ENCODE results near the gene COL4A2.

COL4A2 gene

GRCh38 chr13:110421696-110422385 is 114.8 kb downstream of the COL4A2 start:
- H3K4me1 ChIP-seq (ENCODE audit: insufficient read depth, low read length), result peaks cover 60% of the 10 kb centered on the region
- no peak overlapping the region for H3K9ac ChIP-seq (ENCODE audit: low read length)
- H3K9me3 ChIP-seq (ENCODE audit: low read length), result no peaks in the 10 kb centered on the region
- no peak overlapping the region for H3K4me3 ChIP-seq (ENCODE audit: low read depth in 1 of 2, low read length in 2 of 2)
- peak overlapping the region; percentile 56 for H3K27ac ChIP-seq (ENCODE audit: low read depth, low read length)
- H3K36me3 ChIP-seq (ENCODE audit: insufficient read depth, low read length), result peaks cover 7% of the 10 kb centered on the region
- H3K27me3 ChIP-seq (ENCODE audit: control insufficient read depth in 1 of 2, insufficient read depth in 2 of 2, low read length in 2 of 2), result no peaks in the 10 kb centered on the region

DNA sequence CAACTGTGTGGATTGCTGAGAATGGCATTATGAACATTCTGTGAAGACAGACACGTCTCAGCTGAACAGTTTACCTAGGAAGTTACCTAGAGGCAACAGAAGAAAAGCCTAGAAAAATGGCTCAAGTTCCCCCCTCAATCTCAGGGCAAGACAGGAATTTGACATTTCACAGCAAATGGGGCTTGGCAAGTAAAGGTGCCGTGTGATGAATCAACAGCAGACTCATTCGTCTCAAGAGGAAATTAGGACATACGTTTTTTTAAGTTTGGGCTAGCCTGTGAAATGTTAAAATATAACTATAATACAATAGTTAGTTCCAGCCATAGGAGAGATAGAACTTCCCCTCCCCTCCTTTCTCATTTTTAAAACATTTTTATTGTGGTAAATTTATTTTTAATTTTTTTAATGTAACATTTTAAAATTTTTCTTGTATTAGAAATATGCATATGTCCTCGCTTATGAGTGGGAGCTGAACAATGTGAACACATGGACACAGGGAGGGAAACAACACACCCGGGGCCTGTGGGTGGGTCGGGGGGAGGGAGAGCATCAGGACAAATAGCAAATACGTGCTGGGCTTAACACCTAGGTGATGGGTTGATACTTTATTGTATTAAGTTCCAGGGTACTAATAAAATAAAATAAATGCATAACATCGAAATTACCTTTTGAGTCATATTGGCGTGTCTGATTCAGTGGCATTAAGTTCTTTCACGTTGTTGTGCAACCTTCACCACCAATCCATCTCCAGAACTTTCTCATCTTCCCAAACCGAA is 116.0 kb downstream of the COL4A2 start:
- H3K4me3 ChIP-seq (ENCODE audit: low read depth in 1 of 2, low read length in 2 of 2), result no peak overlapping the region
- H3K27ac ChIP-seq (ENCODE audit: low read depth, low read length), result no peak overlapping the region
- H3K27me3 ChIP-seq (ENCODE audit: control insufficient read depth in 1 of 2, insufficient read depth in 2 of 2, low read length in 2 of 2), result no peaks in the 10 kb centered on the region
- no peak overlapping the region for H3K9ac ChIP-seq (ENCODE audit: low read length)
- no peaks in the 10 kb centered on the region for H3K9me3 ChIP-seq (ENCODE audit: low read length)
- H3K36me3 ChIP-seq (ENCODE audit: insufficient read depth, low read length), result peaks cover 13% of the 10 kb centered on the region
- peaks cover 58% of the 10 kb centered on the region for H3K4me1 ChIP-seq (ENCODE audit: insufficient read depth, low read length)

DNA sequence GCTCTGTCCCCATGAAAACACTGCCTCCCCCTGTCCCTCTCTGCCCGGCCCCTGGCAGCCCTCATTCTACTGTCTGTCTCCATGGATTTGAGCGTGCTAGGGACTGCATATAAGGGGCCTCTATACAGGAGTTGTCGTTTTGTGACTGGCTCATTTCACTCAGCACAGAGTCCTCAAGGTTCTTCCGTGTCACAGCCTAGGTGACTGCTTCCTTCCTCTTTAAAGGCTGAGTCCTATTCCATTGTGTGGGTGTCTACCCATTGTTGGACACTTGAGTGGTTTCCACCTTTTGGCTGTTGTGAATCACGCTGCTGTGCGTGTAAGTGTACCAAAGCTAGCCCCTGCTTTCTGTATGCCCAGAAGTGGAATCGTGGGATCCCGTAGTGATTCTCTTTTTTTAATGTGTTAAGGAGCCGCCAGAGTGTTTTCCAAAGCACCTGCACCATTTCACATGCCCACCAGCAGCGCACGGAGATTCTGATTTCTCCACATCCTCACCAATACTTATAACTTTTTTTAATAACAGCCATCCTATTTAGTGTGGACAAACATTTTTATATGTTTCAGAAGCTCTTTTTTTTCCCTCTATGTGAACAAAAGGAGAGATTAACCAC is 116.7 kb downstream of the COL4A2 start:
- H3K4me1 ChIP-seq (ENCODE audit: insufficient read depth, low read length), result peaks cover 51% of the 10 kb centered on the region
- H3K36me3 ChIP-seq (ENCODE audit: insufficient read depth, low read length), result peaks cover 20% of the 10 kb centered on the region
- H3K27me3 ChIP-seq (ENCODE audit: control insufficient read depth in 1 of 2, insufficient read depth in 2 of 2, low read length in 2 of 2), result no peaks in the 10 kb centered on the region

DNA sequence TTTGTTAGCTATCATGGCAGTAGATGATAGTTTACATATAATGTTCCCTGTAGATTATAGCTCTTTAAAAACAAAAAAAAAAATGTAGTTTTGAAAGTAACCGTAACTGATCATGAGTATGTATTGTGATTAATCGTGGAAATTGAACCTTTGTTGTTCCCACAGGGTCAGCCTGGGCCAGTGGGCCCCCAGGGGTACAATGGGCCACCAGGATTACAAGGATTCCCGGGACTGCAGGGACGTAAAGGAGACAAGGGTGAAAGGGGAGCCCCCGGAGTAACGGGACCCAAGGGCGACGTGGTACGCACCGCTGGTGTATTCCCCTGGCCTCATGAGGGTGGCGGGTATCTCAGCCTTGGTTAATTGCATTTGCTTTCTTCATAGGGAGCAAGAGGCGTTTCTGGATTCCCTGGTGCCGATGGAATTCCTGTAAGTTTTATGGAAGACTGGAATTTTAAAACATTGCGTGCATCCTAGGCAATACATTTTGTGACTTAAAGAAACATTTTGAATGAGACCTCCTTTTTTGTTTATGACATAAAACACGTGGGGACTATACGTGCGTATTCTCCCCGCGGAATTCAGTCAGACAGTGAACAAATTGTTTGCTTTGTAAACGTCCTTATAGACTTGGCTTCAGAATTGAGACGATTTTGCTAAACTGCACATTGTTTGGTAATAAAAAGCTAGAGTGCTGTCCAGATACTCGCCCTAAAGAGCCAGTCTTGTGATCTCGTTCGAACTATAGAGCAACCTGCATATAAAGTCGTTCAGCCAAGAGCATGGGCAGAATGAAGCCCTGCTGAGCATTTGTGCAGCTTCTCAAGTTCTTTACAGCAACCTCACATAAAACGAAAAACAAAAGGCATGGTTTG is 117.7 kb downstream of the COL4A2 start:
- Histone ChIP-seq H3K27me3 (ENCODE audit: control insufficient read depth in 1 of 2, insufficient read depth in 2 of 2, low read length in 2 of 2) (no peaks in the 10 kb centered on the region), H3K4me3 (ENCODE audit: low read depth in 1 of 2, low read length in 2 of 2) (no peak overlapping the region), H3K36me3 (ENCODE audit: insufficient read depth, low read length) (peaks cover 30% of the 10 kb centered on the region), H3K4me1 (ENCODE audit: insufficient read depth, low read length) (peaks cover 49% of the 10 kb centered on the region), H3K9ac (ENCODE audit: low read length) (no peak overlapping the region), H3K9me3 (ENCODE audit: low read length) (no peaks in the 10 kb centered on the region), H3K27ac (ENCODE audit: low read depth, low read length) (no peak overlapping the region)

More for the DNA sequence above, 116.7 kb downstream of the COL4A2 start:
- Histone ChIP-seq H3K9ac (ENCODE audit: low read length) (no peak overlapping the region), H3K4me3 (ENCODE audit: low read depth in 1 of 2, low read length in 2 of 2) (no peak overlapping the region), H3K27ac (ENCODE audit: low read depth, low read length) (no peak overlapping the region), H3K9me3 (ENCODE audit: low read length) (no peaks in the 10 kb centered on the region)

DNA sequence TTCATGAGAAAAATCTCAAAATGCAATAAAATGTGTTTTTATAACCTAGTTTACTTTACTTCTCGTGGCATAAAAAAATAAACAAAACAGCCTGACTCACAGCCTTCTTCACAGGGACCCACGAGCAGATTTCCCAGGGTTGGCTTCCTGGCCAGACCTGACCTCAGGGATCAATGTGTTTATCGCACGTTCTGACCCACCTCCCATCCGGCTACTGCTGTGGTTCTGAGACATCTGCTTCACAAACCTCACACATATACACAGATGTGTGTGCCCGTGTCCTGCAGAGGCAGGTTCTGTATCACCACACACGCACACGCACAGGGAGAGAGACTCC is 118.3 kb downstream of the COL4A2 start:
- Histone ChIP-seq H3K27me3 (ENCODE audit: control insufficient read depth in 1 of 2, insufficient read depth in 2 of 2, low read length in 2 of 2) (no peaks in the 10 kb centered on the region), H3K27ac (ENCODE audit: low read depth, low read length) (peak overlapping the region; percentile 21), H3K36me3 (ENCODE audit: insufficient read depth, low read length) (peaks cover 33% of the 10 kb centered on the region)

GRCh38 chr13:110426735-110427134 is 119.7 kb downstream of the COL4A2 start:
- peaks cover 47% of the 10 kb centered on the region for H3K36me3 ChIP-seq (ENCODE audit: insufficient read depth, low read length)
- no peak overlapping the region for H3K4me3 ChIP-seq (ENCODE audit: low read depth in 1 of 2, low read length in 2 of 2)
- no peaks in the 10 kb centered on the region for H3K27me3 ChIP-seq (ENCODE audit: control insufficient read depth in 1 of 2, insufficient read depth in 2 of 2, low read length in 2 of 2)
- no peaks in the 10 kb centered on the region for H3K9me3 ChIP-seq (ENCODE audit: low read length)
- peak overlapping the region; percentile 37 for H3K27ac ChIP-seq (ENCODE audit: low read depth, low read length)
- H3K4me1 ChIP-seq (ENCODE audit: insufficient read depth, low read length), result peaks cover 37% of the 10 kb centered on the region
- H3K9ac ChIP-seq (ENCODE audit: low read length), result no peak overlapping the region

More for the DNA sequence above, 118.3 kb downstream of the COL4A2 start:
- Histone ChIP-seq H3K9ac (ENCODE audit: low read length) (no peak overlapping the region), H3K9me3 (ENCODE audit: low read length) (no peaks in the 10 kb centered on the region), H3K4me3 (ENCODE audit: low read depth in 1 of 2, low read length in 2 of 2) (no peak overlapping the region), H3K4me1 (ENCODE audit: insufficient read depth, low read length) (peaks cover 49% of the 10 kb centered on the region)

- Histone ChIP-seq H3K4me3 (ENCODE audit: low read depth in 1 of 2, low read length in 2 of 2) (no peak overlapping the region), H3K4me1 (ENCODE audit: insufficient read depth, low read length) (peaks cover 45% of the 10 kb centered on the region), H3K9me3 (ENCODE audit: low read length) (no peaks in the 10 kb centered on the region), H3K36me3 (ENCODE audit: insufficient read depth, low read length) (peaks cover 56% of the 10 kb centered on the region), H3K9ac (ENCODE audit: low read length) (no peak overlapping the region), H3K27me3 (ENCODE audit: control insufficient read depth in 1 of 2, insufficient read depth in 2 of 2, low read length in 2 of 2) (no peaks in the 10 kb centered on the region), H3K27ac (ENCODE audit: low read depth, low read length) (no peak overlapping the region)
These were observed 121.2 kb downstream of the COL4A2 start for GRCh38 chr13:110428313-110428712.

DNA sequence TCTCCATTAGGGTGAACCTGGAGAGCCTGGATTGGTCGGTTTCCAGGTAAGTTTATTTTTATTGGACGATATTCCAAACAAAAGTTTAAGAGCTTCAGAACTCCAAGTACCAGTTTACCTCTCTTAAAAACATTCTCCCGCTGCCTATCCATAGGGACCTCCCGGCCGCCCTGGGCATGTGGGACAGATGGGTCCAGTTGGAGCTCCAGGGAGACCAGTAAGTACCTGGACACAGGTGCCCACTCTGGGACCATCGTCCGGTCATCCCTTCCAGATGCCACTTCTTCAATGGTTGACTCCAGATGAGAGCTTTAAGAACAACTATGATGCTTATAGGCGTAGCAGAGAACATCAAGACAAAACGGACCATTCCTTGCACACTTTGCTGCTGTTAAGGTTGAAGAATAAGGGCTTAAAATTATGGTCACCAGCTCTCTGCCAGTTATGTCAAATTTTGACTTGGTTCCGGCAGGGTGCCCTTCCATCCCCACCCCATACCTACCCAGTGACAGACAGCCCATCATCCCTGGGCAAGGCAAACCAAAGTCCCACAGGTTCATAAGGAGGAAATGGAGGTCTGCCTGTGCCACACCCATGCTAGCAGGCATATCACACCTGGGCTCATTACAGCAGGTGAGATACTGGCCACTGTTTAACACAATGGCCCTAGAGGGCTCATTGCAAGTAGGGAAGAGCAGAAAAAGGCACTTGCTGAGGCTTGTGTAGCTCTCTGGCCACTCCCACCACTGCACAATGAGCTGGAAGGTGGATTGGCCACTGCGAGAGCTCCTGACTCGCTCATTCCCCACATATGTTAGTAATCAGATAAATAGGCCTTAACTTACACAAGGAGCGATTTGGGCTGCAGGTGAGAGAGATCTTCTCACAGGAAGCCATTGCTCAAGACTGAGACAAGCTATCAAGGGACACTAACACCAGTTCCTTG is 123.6 kb downstream of the COL4A2 start:
- H3K9ac ChIP-seq (ENCODE audit: low read length), result no peak overlapping the region
- H3K27ac ChIP-seq (ENCODE audit: low read depth, low read length), result no peak overlapping the region
- H3K27me3 ChIP-seq (ENCODE audit: control insufficient read depth in 1 of 2, insufficient read depth in 2 of 2, low read length in 2 of 2), result no peaks in the 10 kb centered on the region
- H3K9me3 ChIP-seq (ENCODE audit: low read length), result no peaks in the 10 kb centered on the region
- no peak overlapping the region for H3K4me3 ChIP-seq (ENCODE audit: low read depth in 1 of 2, low read length in 2 of 2)
- H3K36me3 ChIP-seq (ENCODE audit: insufficient read depth, low read length), result peaks cover 68% of the 10 kb centered on the region
- H3K4me1 ChIP-seq (ENCODE audit: insufficient read depth, low read length), result peaks cover 45% of the 10 kb centered on the region

DNA sequence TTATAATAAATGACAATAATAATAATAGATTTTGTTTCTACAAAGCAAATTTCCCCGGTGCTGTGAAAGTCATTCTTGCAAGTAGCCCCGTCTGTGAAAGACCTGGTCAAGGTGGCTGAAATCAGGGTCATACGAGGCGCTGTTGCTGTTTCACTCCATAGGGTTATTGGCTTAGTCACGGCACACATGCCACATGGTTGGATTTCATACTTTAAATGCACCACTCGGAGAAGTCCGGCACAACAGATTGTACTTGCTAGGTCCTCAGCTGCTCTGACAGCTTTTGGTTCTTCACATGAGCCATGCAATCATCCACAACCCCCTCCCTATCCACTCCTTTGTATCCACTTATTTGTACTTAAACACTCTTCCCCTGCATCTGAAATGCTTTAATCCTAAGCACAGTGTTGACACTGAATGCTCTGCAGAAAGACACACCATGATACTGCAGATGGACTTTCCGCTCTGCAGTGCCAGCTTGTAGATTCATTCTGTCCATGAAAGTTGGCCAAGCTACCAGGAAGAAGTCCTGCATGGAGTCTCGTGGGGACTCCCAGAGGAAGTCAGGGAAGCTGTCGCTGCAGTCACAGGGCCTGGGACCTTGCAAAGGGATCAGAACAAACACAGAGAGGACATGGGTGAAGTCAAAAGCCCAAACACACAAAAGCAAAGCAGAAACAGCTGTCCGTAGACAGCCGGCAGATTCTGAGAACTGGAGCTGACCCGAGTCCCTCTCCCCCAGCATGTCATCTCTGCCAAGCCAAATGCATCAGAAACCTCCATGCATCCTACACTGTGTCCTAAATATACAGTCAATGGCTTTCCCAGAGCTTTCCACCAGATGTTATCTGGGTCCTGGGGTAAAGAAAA is 124.6 kb downstream of the COL4A2 start:
- Histone ChIP-seq H3K36me3 (ENCODE audit: insufficient read depth, low read length) (peaks cover 75% of the 10 kb centered on the region), H3K9ac (ENCODE audit: low read length) (no peak overlapping the region), H3K4me1 (ENCODE audit: insufficient read depth, low read length) (peaks cover 35% of the 10 kb centered on the region), H3K27me3 (ENCODE audit: control insufficient read depth in 1 of 2, insufficient read depth in 2 of 2, low read length in 2 of 2) (no peaks in the 10 kb centered on the region), H3K9me3 (ENCODE audit: low read length) (no peaks in the 10 kb centered on the region), H3K4me3 (ENCODE audit: low read depth in 1 of 2, low read length in 2 of 2) (no peak overlapping the region), H3K27ac (ENCODE audit: low read depth, low read length) (peak overlapping the region; percentile 38)

DNA sequence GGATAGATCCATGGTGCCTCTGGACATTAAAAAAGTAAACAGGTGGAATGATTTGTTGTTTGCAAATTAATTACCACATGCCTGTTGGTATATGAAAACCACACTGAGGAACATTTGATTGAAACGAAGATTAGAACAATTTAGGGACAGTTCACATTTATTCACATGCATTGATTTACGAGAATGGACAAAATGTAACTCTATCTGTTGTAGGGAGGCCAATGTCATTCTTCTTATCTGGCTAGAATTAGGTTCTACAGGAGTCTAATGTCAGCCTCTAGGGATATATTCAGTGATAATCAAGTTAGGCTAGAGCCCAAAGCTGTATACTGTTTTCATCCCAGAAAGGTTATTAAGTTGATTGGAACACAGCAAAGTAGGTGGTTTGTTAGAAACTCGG is 125.4 kb downstream of the COL4A2 start:
- Histone ChIP-seq H3K27ac (ENCODE audit: low read depth, low read length) (peak overlapping the region; percentile 45), H3K4me3 (ENCODE audit: low read depth in 1 of 2, low read length in 2 of 2) (no peak overlapping the region), H3K4me1 (ENCODE audit: insufficient read depth, low read length) (peaks cover 29% of the 10 kb centered on the region), H3K27me3 (ENCODE audit: control insufficient read depth in 1 of 2, insufficient read depth in 2 of 2, low read length in 2 of 2) (no peaks in the 10 kb centered on the region), H3K36me3 (ENCODE audit: insufficient read depth, low read length) (peaks cover 83% of the 10 kb centered on the region), H3K9ac (ENCODE audit: low read length) (no peak overlapping the region), H3K9me3 (ENCODE audit: low read length) (no peaks in the 10 kb centered on the region)
